ENCODE data around the gene GNG12. TPM values are rescaled to one million over a fixed set of nuclear protein-coding genes. Genes with fewer than 3 reads are reported as not detected.

Gene GNG12
- total RNA-seq, 1 donor: 455 TPM

DNA sequence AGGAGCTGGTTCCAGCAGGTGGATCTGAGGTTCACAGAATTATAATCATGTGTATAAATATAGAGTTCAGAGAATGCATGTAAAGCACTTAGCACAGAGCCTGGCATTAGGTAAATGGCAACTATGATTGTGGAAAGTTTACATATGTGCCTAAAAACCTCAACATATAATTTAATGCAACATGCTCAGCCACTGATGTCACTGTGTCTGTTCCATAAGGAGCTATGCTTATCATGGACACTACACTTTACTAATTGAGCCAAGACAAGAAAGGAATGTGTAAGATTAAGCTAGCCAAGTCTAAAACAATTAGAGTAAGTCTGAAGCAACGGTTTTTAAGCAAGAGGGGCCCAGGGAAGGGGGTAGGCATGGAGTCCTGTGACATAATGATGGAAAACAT lies 61.5 kb downstream of the GNG12 start:
- DNase-seq (ENCODE audit: low read depth): peak; percentile 58
- no peak for TF ChIP-seq CTCF (IDR thresholded peaks at IDR 0.05; ENCODE audit: insufficient read depth, low read length)
- no peak overlapping the region for H3K4me3 ChIP-seq (ENCODE audit: low read depth, low read length)

GRCh38 chr1:67771152-67771551 lies 62.1 kb downstream of the GNG12 start:
- H3K4me3 ChIP-seq (ENCODE audit: low read depth, low read length): no peak overlapping the region
- peak; percentile 78 for DNase-seq (ENCODE audit: low read depth)
- peak; percentile 34 for TF ChIP-seq CTCF (IDR thresholded peaks at IDR 0.05; ENCODE audit: insufficient read depth, low read length)

GRCh38 chr1:67769633-67770256 lies 63.5 kb downstream of the GNG12 start:
- TF ChIP-seq CTCF (IDR thresholded peaks at IDR 0.05; ENCODE audit: insufficient read depth, low read length): no peak
- H3K4me3 ChIP-seq (ENCODE audit: low read depth, low read length): no peak overlapping the region
- DNase-seq (ENCODE audit: low read depth): no peak

DNA sequence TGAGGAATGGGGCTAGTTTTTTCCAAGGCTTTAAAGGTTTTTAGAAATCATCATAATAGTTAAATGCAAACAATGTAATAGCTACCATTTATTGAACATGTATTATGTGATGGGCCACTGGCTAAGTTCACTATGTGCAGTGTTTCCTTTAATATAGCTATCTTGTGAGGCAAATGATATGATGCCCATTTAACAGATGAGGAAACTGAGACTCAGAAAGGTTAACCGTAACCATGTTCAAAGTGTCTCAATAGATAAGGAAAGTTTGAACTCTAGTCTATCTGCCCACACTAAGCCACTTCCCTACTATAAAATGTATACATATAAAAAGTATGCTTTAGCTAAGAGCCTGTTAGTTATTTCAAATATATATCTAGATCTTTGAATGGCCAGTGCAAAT lies 64.8 kb downstream of the GNG12 start:
- no peak for DNase-seq (ENCODE audit: low read depth)
- TF ChIP-seq CTCF (IDR thresholded peaks at IDR 0.05; ENCODE audit: insufficient read depth, low read length): no peak
- H3K4me3 ChIP-seq (ENCODE audit: low read depth, low read length): no peak overlapping the region

DNA sequence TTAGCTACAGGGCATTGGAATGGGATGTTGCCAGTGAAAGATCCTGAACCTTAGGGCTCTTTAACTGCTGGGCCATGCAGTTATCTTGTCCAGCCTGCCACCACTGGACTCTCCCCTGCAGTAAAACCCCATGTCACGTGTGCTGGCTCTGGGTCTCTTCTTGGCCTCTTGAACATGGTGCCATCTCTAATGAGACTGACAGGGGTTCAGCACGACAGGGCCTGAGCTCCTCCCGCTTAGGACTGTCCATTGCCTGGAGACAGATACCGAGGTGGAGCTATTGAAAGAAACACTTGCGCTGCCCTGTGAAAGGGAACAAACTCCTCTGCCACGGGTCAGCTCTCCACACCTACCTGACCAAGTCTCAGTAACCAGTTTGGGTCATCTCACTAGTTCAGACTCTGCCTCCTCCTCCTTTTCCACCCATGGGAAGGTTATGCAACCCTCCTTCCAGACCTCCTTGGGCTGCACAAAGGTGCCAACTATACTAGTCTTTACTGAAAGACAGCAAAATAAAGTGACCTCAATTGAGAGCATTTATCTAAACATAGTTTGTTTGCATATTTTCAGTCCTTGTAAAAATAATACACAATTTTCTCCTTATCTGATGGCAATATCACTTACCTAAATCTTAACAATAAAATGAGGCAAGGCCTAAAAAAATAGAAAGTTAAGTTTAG lies 66.0 kb downstream of the GNG12 start:
- no peak for DNase-seq (ENCODE audit: low read depth)

GRCh38 chr1:67766141-67766978 lies 66.9 kb downstream of the GNG12 start:
- peak; percentile 93 for DNase-seq (ENCODE audit: low read depth)
- H3K4me3 ChIP-seq (ENCODE audit: low read depth, low read length): peak overlapping the region; percentile 56
- peak; percentile 71 for TF ChIP-seq CTCF (IDR thresholded peaks at IDR 0.05; ENCODE audit: insufficient read depth, low read length)

More for the DNA sequence above, 66.0 kb downstream of the GNG12 start:
- TF ChIP-seq CTCF (IDR thresholded peaks at IDR 0.05; ENCODE audit: insufficient read depth, low read length): no peak
- H3K4me3 ChIP-seq (ENCODE audit: low read depth, low read length): no peak overlapping the region

Data from fibroblast of the aortic adventitia (primary cell).